Middle frontal gyrus (tissue), 1 donor: Measurements from ENCODE around the gene APOC4.

ENCODE experiments used
- DNase-seq: peaks from one replicate; pipeline ENCODE4 v3.0.0-alpha.2; 2015; ENCODE audit warnings: low spot score; ENCODE audit errors: extremely low spot score

The APOC4 gene

DNA sequence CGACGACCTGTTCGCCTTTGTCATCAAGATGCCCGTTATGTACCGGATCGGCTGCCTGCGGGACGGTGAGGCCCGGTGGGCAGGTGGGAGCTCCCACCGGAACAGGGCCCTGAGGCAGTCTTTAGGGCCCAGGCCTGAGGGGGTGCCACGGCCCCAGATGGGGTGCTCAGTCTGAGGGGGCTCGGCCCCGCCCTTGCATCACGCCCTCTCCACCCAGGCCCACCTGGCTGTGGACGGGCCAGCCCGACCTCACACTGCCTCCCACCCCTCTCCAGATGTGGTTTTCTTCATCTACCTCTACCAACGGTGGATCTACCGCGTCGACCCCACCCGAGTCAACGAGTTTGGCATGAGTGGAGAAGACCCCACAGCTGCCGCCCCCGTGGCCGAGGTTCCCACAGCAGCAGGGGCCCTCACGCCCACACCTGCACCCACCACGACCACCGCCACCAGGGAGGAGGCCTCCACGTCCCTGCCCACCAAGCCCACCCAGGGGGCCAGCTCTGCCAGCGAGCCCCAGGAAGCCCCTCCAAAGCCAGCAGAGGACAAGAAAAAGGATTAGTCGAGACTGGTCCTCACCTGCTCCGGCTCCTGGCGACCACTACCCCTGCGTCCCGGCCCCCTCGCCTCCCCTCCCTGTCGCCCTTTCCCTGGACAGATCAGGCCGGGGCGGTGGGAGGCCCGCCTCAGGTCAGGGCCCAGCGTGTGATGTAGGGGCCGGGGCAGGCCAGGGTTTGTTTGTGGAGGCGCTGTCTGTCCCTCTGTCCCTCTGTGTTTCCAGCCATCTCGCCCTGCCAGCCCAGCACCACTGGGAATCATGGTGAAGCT lies 50.5 kb downstream of the APOC4 start:
- DNase-seq = no peak

DNA sequence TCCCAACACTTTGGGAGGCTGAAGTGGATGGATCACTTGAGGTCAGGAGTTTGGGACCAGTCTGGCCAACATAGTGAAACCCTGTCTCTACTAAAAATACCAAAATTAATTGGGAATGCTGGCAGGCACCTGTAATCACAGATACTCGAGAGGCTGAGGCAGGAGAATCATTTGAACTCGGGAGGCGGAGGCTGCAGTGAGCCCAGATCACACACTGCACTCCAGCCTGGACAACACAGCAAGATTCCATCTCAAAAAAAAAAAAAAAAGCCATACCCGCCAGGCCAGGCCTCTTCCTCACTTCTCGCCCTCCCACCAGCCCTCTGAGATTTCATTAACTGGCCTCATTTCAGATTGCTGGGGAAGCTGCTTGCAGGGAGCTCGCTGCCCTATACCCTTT lies 51.5 kb downstream of the APOC4 start:
- no peak for DNase-seq

DNA sequence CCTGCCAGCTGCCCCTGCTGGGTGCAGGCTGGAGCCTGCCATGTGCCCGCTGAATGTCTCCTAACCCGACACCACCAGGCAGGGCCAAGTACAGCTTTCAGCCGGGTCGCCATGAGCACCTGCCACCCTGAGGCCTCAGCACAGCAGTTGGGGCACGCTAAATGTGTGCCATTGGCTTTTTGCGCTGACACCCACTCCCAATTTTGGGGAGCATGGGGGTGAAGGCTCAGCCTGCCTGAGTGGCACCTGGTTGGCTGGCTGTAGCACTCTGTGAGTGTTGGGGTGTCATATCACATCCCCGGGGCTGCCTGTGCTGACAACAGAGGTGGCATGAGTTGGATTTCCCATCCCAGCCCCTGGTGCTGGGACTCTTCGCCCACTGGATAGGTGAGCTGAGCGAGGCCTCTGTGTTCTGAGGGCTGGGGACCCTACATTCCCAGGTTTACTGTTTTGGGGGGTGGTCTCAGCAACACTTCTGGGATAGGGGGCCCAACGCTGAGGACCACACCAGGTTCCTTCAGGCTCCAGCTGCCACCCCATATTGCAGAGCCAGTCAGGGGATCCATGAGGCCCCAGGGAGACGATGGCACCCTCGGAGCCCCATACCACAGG lies 52.0 kb downstream of the APOC4 start:
- DNase-seq = no peak
